ENCODE measurements around the gene FAM171A2.
"Not testable (repeated sequence)": the region's sequence is repeated elsewhere in the genome, so short reads cannot be mapped to it uniquely, and the experiment has no call there.

FAM171A2 gene

DNA sequence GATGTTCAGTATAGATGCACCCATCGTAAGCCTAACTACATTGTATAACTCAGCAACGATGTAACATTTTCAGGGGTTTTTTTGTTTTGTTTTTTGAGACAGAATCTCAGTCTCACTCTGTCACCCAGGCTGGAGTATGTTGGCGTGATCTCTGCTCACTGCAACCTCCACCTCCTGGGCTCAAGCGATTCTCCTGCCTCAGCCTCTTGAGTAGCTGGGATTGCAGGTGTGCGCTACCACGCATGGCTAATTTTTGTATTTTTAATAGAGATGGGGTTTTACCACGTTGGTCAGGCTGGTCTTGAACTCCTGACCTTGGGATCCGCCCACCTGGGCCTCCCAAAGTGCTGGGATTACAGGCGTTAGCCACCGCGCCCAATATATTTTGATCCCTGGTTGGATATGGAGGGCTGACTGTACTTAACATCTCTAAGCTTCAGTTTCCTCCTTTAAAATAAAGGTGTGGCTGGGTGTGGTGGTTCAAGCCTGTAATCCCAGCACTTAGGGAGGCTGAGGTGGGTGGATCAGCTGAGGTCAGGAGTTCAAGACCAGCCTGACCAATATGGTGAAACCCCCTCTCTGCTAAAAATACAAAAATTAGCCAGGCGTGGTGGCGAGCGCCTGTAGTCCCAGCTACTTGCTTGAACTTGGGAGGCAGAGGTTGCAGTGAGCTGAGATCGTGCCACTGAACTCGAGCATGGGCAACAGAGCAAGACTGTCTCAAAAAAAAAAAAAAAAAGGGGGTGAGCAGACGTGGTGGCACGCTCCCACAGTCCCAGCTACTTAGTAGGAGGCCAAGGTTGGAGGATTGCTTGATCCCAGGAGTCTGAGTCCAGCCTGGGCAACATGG is 16.2 kb downstream of the FAM171A2 start:
- DNase-seq (ENCODE audit: low read depth in 2 of 2) = not testable (repeated sequence)

DNA sequence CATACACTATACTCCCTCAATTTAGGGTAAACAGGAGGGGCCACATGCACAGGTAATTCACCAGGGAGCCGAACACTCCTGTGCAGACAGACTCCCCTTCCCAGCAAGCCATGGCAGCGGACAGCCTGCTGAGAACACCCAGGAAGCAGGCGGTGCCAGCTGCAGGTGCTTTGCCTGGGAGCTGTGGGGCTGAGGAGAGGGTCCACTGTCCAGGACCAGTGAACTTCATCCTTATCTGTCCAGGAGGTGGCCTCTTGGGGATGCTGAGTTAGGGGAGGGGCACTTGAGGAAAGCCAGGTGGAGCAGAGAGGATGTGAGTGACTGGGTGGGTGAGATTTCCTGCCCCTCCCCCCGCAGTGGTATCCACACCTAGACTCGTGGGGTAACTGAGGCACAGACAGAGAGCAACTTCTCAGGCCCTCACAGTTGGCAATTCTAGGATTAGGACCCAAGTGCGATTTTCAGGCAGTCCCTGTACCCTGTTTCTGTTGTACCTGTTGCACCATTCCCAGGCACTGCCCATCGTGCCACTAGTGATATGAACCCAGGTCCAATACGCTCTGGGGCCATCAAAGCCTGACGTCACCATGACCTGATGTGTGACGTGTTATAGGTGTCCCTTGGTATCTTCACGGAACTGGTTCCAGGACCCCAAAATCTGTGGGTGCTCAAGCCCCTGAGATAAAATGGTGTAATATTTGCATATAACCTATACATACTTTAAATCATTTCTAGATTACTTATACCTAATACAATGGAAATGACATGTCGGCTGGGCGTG is 17.4 kb downstream of the FAM171A2 start:
- no peak for DNase-seq (ENCODE audit: low read depth in 2 of 2)

GRCh38 chr17:44345454-44346026 is 18.1 kb downstream of the FAM171A2 start:
- peak in 1 of 2 donors; percentile 29 for DNase-seq (ENCODE audit: low read depth in 2 of 2)

DNA sequence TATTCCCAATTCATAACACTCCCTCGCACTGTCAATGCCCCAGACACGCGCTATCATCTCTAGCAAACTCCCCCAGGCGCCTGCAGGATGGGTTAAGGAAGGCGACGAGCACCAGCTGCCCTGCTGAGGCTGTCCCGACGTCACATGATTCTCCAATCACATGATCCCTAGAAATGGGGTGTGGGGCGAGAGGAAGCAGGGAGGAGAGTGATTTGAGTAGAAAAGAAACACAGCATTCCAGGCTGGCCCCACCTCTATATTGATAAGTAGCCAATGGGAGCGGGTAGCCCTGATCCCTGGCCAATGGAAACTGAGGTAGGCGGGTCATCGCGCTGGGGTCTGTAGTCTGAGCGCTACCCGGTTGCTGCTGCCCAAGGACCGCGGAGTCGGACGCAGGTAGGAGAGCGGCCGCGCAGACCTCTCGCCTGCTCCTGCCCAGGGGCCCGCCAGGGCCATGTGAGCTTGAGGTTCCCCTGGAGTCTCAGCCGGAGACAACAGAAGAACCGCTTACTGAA is 18.7 kb downstream of the FAM171A2 start, which contains the start of gene GRN:
GRN (plus strand) TSS at position 364 of the 515 bp plus-strand sequence. CDS start 3,863 bp downstream, outside the sequence.
- DNase-seq (ENCODE audit: low read depth in 2 of 2) = peak; percentile 70 to 71

DNA sequence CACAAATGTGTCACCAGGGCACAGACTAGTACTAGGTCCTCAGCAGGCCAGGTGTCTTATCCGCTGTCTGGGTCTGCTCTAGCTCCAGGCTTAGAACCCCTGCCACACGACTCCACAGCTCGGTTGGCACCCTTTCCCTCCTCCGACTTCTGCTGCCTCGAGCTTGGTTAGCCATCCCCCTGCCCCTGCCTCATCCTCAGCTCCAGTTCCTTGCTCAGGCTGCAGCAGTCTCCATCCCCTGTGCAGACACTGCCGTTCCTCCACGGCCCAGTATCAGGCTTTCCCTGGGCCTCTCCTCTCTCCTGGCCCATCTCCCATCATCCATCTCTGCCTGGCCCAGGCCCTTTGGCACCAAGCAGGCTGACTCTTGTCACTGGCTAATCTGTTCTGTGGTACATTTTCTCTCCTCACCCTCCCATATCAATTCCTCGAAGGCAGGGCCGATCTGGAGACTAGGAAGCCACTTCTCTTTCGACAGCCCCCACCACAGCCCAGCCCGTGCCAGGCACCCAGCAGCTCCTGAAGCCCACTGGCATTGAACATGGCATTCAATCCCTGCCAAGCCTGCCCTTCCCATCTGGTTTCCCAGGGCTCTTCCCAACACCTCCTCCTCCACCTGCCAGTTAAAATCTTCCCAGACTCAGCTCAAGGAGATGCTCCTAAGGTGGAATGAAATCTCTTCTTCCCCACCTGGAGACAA is 20.0 kb downstream of the FAM171A2 start:
- no peak for DNase-seq (ENCODE audit: low read depth in 2 of 2)

DNA sequence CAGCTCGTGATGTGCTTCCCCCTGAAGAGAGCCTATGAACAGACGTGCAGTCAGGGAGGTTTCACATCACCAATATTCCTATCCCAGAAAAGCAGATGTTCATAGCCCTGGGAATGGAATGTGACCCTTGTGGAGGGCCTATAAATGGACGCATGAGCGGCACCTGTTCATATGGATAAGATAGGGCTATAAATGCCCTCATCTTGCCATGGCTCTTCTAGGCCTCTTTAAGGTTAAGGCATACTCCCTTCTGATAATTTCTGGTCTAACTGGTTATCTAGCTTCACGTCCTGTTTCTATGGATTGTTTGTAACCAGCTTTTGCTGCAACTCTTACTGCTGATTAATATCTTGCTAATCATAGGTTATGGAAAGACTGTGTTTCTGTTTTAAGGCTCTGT is 23.1 kb downstream of the FAM171A2 start:
- not testable (repeated sequence) for DNase-seq (ENCODE audit: low read depth in 2 of 2)

DNA sequence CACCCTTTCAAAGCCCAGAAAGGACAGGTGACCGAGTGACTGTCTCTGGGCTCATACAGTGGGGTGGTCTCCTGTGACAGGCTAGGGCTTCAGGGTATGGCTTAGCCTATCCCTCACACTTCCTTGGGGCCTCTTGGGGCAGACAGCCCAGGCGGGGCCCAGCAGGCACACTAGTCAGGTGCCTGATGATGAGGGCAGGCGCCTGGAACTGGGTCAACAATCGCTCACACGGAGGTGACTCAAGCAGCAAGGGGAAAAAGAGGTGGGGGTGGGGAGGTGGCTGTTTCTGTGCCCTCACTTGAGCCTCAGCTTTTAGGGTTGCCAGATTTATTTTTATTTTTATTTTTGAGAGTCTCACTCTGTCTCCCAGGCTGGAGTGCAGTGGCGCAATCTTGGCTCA is 25.0 kb downstream of the FAM171A2 start:
- no peak for DNase-seq (ENCODE audit: low read depth in 2 of 2)

GRCh38 chr17:44335968-44336367 is 27.7 kb downstream of the FAM171A2 start:
- DNase-seq (ENCODE audit: low read depth in 2 of 2) = no peak

DNA sequence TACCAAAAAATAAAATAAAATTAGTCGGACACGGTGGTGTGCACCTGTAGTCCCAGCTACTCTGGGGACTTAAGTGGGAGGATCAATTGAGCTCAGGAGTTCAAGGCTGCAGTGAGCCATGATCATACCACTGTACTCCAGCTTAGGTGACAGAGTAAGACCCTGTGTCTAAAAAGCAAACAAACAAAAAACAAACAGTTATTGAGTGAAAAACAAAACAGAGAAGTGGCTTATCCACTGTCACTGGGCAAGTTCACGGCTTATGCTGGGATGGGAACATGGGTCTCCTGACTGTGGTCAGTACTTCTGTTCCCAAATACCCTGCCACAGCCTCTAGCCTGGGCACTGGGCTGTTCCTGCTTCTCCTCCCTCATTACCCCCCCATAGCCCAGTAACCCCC is 28.1 kb downstream of the FAM171A2 start:
- no peak for DNase-seq (ENCODE audit: low read depth in 2 of 2)

DNA sequence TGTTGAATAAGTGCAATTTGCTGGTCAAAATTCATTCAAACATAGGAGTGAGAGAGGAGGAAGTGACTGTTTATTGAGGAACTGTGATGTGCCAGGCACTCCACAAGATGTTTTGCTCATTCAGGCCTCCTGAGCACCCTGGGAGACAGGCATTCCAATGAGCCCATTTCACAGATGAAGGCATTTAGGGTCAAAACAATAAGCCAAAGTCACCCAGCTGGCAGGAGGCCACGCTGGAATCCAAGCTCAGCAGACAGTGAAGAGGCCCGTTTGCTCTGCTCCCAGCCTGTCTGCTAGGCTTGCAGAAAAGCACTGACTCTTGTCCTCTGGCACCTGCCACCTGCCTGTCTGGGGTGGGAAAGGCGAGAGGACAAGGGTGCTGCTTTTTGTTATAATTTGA is 28.9 kb downstream of the FAM171A2 start:
- DNase-seq (ENCODE audit: low read depth in 2 of 2) = no peak

DNA sequence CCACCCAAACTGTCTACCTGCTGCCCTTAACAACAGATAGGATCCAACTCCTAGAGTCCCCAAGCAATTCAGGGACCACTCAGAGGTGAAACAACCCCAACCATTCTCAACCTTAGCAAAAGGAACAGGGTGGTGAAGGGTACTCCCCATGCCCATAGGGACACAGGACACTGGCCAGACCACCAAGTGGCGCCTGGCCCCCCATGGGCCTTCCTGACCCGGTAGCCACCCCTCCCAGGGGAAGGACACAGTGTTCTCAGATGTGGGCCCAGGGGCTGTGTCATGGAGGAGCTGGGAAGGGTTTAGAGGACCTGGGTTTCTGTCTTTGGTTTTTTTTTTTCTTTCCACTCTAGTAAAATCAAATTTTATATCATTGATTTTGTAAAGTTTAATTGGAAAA is 29.3 kb downstream of the FAM171A2 start:
- DNase-seq (ENCODE audit: low read depth in 2 of 2) = no peak

DNA sequence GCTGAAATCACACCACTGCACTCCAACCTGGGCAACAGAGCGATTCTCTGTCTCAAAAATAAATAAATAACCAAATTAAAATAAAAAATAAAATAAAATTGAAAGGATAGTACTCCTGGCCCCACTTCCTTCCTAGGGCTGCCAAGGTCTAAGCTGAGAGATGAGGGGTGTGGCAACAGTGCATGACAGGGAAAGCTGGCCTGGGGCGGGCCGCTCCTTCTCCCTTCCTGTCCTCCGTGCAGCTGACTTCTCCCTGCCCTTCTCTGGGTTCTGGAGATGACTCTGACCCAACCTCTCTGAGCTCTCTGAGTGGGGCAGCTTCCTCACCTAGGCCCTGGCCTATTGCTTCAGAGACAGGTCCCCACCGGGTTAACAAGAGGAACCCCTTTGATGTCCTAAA is 30.3 kb downstream of the FAM171A2 start:
- no peak for DNase-seq (ENCODE audit: low read depth in 2 of 2)

- DNase-seq (ENCODE audit: low read depth in 2 of 2) = peak in 1 of 2 donors; percentile 46
Measured at GRCh38 chr17:44331249-44331760, 32.3 kb downstream of the FAM171A2 start.

GRCh38 chr17:44330263-44330662 is 33.4 kb downstream of the FAM171A2 start:
- not testable (repeated sequence) for DNase-seq (ENCODE audit: low read depth in 2 of 2)

- DNase-seq (ENCODE audit: low read depth in 2 of 2) = not testable (repeated sequence)
Measured at GRCh38 chr17:44329516-44329915, 34.1 kb downstream of the FAM171A2 start.

GRCh38 chr17:44327715-44328449 is 35.8 kb downstream of the FAM171A2 start:
- DNase-seq (ENCODE audit: low read depth in 2 of 2) = no peak

- peak; percentile 87 for DNase-seq (ENCODE audit: low read depth in 2 of 2)
Measured at GRCh38 chr17:44326861-44327444, 36.7 kb downstream of the FAM171A2 start.

GRCh38 chr17:44324571-44325275 is 38.9 kb downstream of the FAM171A2 start, which contains the start of gene SLC25A39:
TSS of gene SLC25A39 (minus strand) at chr17:44324823. CDS start at chr17:44323562, 1,261 bp downstream.
- DNase-seq (ENCODE audit: low read depth in 2 of 2) = peak; percentile 90 to 93

GRCh38 chr17:44324092-44324570 is 39.5 kb downstream of the FAM171A2 start:
- DNase-seq (ENCODE audit: low read depth in 2 of 2) = no peak
